HG02973 (cell line): ENCODE measurements around the gene CBFA2T2.
"Not testable (repeated sequence)": the region's sequence is repeated elsewhere in the genome, so short reads cannot be mapped to it uniquely, and the experiment has no call there.

Experiments
- ATAC-seq: cut with Tn5 transposase; IDR thresholded peaks from one replicate; pipeline ENCODE4 v1.9.1; 2021; ENCODE audit warnings: moderate library complexity; ENCODE audit not compliant: unreplicated experiment

Gene CBFA2T2

GRCh38 chr20:33609504-33609903 is 119.6 kb downstream of the CBFA2T2 start:
- no peak for ATAC-seq

GRCh38 chr20:33611106-33611505 is 121.2 kb downstream of the CBFA2T2 start:
- no peak for ATAC-seq

- no peak for ATAC-seq
These were observed 122.1 kb downstream of the CBFA2T2 start for GRCh38 chr20:33612001-33612400.

- no peak for ATAC-seq
These were observed 132.0 kb downstream of the CBFA2T2 start for GRCh38 chr20:33621717-33622400.

- ATAC-seq, result no peak
These were observed 132.9 kb downstream of the CBFA2T2 start for GRCh38 chr20:33622705-33623365.

- no peak for ATAC-seq
These were observed 134.5 kb downstream of the CBFA2T2 start for GRCh38 chr20:33624399-33624798.

GRCh38 chr20:33626190-33626589 is 136.3 kb downstream of the CBFA2T2 start:
- no peak for ATAC-seq

GRCh38 chr20:33627577-33628216 is 137.8 kb downstream of the CBFA2T2 start:
- no peak for ATAC-seq

- no peak for ATAC-seq
These were observed 139.6 kb downstream of the CBFA2T2 start for GRCh38 chr20:33629533-33629932.

- no peak for ATAC-seq
These were observed 140.1 kb downstream of the CBFA2T2 start for GRCh38 chr20:33629979-33630378.

GRCh38 chr20:33630507-33630906 is 140.6 kb downstream of the CBFA2T2 start:
- no peak for ATAC-seq

GRCh38 chr20:33631910-33632309 is 142.0 kb downstream of the CBFA2T2 start:
- ATAC-seq, result not testable (repeated sequence)

- no peak for ATAC-seq
These were observed 145.4 kb downstream of the CBFA2T2 start for GRCh38 chr20:33635341-33635740.

GRCh38 chr20:33636776-33637175 is 146.9 kb downstream of the CBFA2T2 start:
- no peak for ATAC-seq

GRCh38 chr20:33640287-33640686 is 150.4 kb downstream of the CBFA2T2 start:
- no peak for ATAC-seq

- ATAC-seq, result no peak
These were observed 154.6 kb downstream of the CBFA2T2 start for GRCh38 chr20:33644313-33645071.

- ATAC-seq, result no peak
These were observed 155.1 kb downstream of the CBFA2T2 start for GRCh38 chr20:33645072-33645358.

GRCh38 chr20:33645396-33645795 is 155.5 kb downstream of the CBFA2T2 start:
- ATAC-seq, result no peak

- no peak for ATAC-seq
These were observed 156.3 kb downstream of the CBFA2T2 start for GRCh38 chr20:33646191-33646590.

- ATAC-seq, result not testable (repeated sequence)
These were observed 157.2 kb downstream of the CBFA2T2 start for GRCh38 chr20:33646959-33647602.
